Islet precursor cell (in vitro differentiated cells): ENCODE results near the gene PAX8.

Experiments
- DNase-seq: peaks from one replicate; pipeline ENCODE4 v3.0.0-alpha.2; 2018

PAX8 gene

GRCh38 chr2:113201496-113202304 is 77.0 kb downstream of the PAX8 start:
- DNase-seq: no peak

GRCh38 chr2:113200736-113201490 is 77.8 kb downstream of the PAX8 start:
- no peak for DNase-seq

- no peak for DNase-seq
These were observed 78.5 kb downstream of the PAX8 start for GRCh38 chr2:113200236-113200635.

GRCh38 chr2:113198790-113199612 is 79.7 kb downstream of the PAX8 start:
- peak; percentile 94 for DNase-seq

GRCh38 chr2:113198048-113198789 is 80.5 kb downstream of the PAX8 start:
- DNase-seq: no peak

GRCh38 chr2:113197347-113198047 is 81.2 kb downstream of the PAX8 start:
- DNase-seq: no peak

GRCh38 chr2:113196839-113197238 is 81.9 kb downstream of the PAX8 start:
- no peak for DNase-seq

- DNase-seq: no peak
These were observed 82.7 kb downstream of the PAX8 start for GRCh38 chr2:113195923-113196501.

GRCh38 chr2:113192459-113193100 is 86.1 kb downstream of the PAX8 start:
- no peak for DNase-seq

- DNase-seq: no peak
These were observed 87.8 kb downstream of the PAX8 start for GRCh38 chr2:113190871-113191270.

- no peak for DNase-seq
These were observed 91.0 kb downstream of the PAX8 start for GRCh38 chr2:113187771-113188170.

GRCh38 chr2:113186433-113186796 is 92.3 kb downstream of the PAX8 start:
- DNase-seq: no peak

- DNase-seq: no peak
These were observed 92.9 kb downstream of the PAX8 start for GRCh38 chr2:113185664-113186432.

- DNase-seq: no peak
These were observed 94.0 kb downstream of the PAX8 start for GRCh38 chr2:113184531-113185230.

- DNase-seq: no peak
These were observed 95.0 kb downstream of the PAX8 start for GRCh38 chr2:113183703-113184102.

- DNase-seq: no peak
These were observed 95.5 kb downstream of the PAX8 start for GRCh38 chr2:113183264-113183663.

- DNase-seq: no peak
These were observed 96.1 kb downstream of the PAX8 start for GRCh38 chr2:113182471-113183260.

- DNase-seq: no peak
These were observed 97.3 kb downstream of the PAX8 start for GRCh38 chr2:113181258-113182051.
